K562 (cell line): ENCODE data around the gene PIGX. TPM values are rescaled to one million over a fixed set of nuclear protein-coding genes. Genes with fewer than 3 reads are reported as not detected.

Experiments
- ATAC-seq: fragments of 200-7000 bp; cut with Tn5 transposase; 3 replicates; pipeline ENCODE4 v1.9.1; 2020; ENCODE audit warnings: moderate library complexity
- BruUV-seq: library from RNA; stranded (reverse); fragments of 400-500 nt; replicated peaks from 2 replicates; lab custom pipeline; 2021; lab: Mats Ljungman, UMichigan
- CTCF ChIA-PET: fragments of 300-600 bp; formaldehyde crosslinking; extraction: SDS; loops from one replicate; lab custom pipeline; 2021; ENCODE audit warnings: low intra/inter-chr PET ratio; lab: Yijun Ruan, JAX
- POLR2A ChIA-PET: fragments of 300-600, 350-650 bp; sonication (Branson Sonifier 250); formaldehyde crosslinking; extraction: SDS; loops from one replicate; lab custom pipeline; 2021; ENCODE audit warnings: antibody characterized with exemption, inconsistent platforms; lab: Yijun Ruan, JAX
- DNase-seq, 4 experiments: peaks; one replicate each; pipeline versions ENCODE4 v3.0.0 to v3.0.0-alpha.2; 2011 to 2018; ENCODE audit warnings: low spot score in 3 of 4, mixed read lengths in 3 of 4; ENCODE audit errors: extremely low read depth in 1 of 4
- FAIRE-seq: peaks from 2 replicates; lab custom pipeline; 2011; peaks lifted over from hg19 to GRCh38; lab: Jason Lieb, UNC
- H2AFZ ChIP-seq: 2 replicates; pipeline ENCODE4 v1.6.0; 2011; ENCODE audit warnings: low read depth, low read length, control low read depth, inconsistent platforms
- H3K27ac ChIP-seq: fragments of 200-600 bp; 3 replicates; pipeline ENCODE4 v1.8.0; 2011; ENCODE audit warnings: low read depth, mild to moderate bottlenecking, control low read depth, inconsistent platforms, low read length, moderate library complexity, mixed read lengths; ENCODE audit errors: extremely low read depth
- H3K27me3 ChIP-seq, 2 experiments: fragments of 300-600 bp in 1 of 2; 2 replicates in 1 of 2; 3 replicates in 1 of 2; pipeline versions ENCODE4 v1.6.0 to v1.8.0; 2011; ENCODE audit warnings: inconsistent platforms in 2 of 2, low read length in 2 of 2, mild to moderate bottlenecking in 1 of 2, mixed read lengths in 1 of 2, moderate library complexity in 1 of 2; ENCODE audit not compliant: control insufficient read depth in 2 of 2, insufficient read depth in 2 of 2
- H3K36me3 ChIP-seq: fragments of 300-600 bp; 3 replicates; pipeline ENCODE4 v1.8.0; 2011; ENCODE audit warnings: mild to moderate bottlenecking, low read length, inconsistent platforms; ENCODE audit not compliant: control insufficient read depth, insufficient read depth
- H3K4me1 ChIP-seq, 2 experiments: fragments of 200-600 bp in 1 of 2; replicated peaks in 1 of 2; 2 replicates in 1 of 2; 3 replicates in 1 of 2; pipeline versions ENCODE4 v1.5.1 to v1.8.0; 2011; ENCODE audit warnings: inconsistent platforms in 2 of 2, low read length in 2 of 2, mild to moderate bottlenecking in 1 of 2, mixed read lengths in 1 of 2, moderate library complexity in 1 of 2; ENCODE audit not compliant: control insufficient read depth in 2 of 2, insufficient read depth in 2 of 2
- H3K4me2 ChIP-seq: 2 replicates; pipeline ENCODE4 v1.6.1; 2011; ENCODE audit warnings: low read length, control low read depth, inconsistent platforms, mixed read lengths; ENCODE audit not compliant: insufficient read depth
- H3K4me3 ChIP-seq: fragments of 200-600 bp; sonication (generic), shearing (Covaris generic); 2 replicates; pipeline ENCODE4 v1.5.1; 2016; ENCODE audit warnings: control low read depth, inconsistent platforms
- H3K79me2 ChIP-seq: fragments of 200-600 bp; 3 replicates; pipeline ENCODE4 v1.8.0; 2011; ENCODE audit warnings: low read length, inconsistent platforms; ENCODE audit not compliant: control insufficient read depth, insufficient read depth
- H3K9ac ChIP-seq, 2 experiments: 2 replicates each; pipeline versions ENCODE4 v1.6.0 to v1.6.1; 2011; ENCODE audit warnings: low read depth in 2 of 2, low read length in 2 of 2, control low read depth in 1 of 2, inconsistent platforms in 1 of 2, mild to moderate bottlenecking in 1 of 2, mixed read lengths in 1 of 2; ENCODE audit not compliant: insufficient read depth in 1 of 2
- H3K9me1 ChIP-seq: one replicate; pipeline ENCODE4 v1.6.0; 2011; ENCODE audit warnings: inconsistent platforms, mild to moderate bottlenecking, low read length, moderate library complexity; ENCODE audit not compliant: control insufficient read depth, insufficient read depth
- H3K9me3 ChIP-seq: replicated peaks from 2 replicates; pipeline ENCODE4 v1.5.1; 2011; ENCODE audit warnings: low read depth, low read length, inconsistent platforms; ENCODE audit not compliant: control insufficient read depth, insufficient read depth
- H4K20me1 ChIP-seq: replicated peaks from 2 replicates; pipeline ENCODE4 v1.6.1; 2011; ENCODE audit warnings: low read length, inconsistent platforms, mixed read lengths; ENCODE audit not compliant: control insufficient read depth, insufficient read depth
- GATAD2A ChIP-seq: fragments of 450-650 bp; IDR thresholded peaks from 2 replicates; pipeline ENCODE4 v1.6.1; 2017
- KLF16 ChIP-seq: IDR thresholded peaks from 2 replicates; pipeline ENCODE4 v1.6.1; 2016; ENCODE audit warnings: antibody characterized with exemption
- KLF6 ChIP-seq: fragments of 250-450 bp; sonication (Bioruptor Pico); IDR thresholded peaks from 2 replicates; pipeline ENCODE4 v1.4.0; 2020; ENCODE audit warnings: mild to moderate bottlenecking, moderate library complexity, borderline replicate concordance
- MIER1 ChIP-seq: fragments of 450-650 bp; IDR thresholded peaks from 2 replicates; pipeline ENCODE4 v1.6.1; 2016; ENCODE audit warnings: antibody characterized with exemption, mild to moderate bottlenecking, low read depth
- SIX5 ChIP-seq, 2 experiments: IDR thresholded peaks; 2 replicates each; pipeline ENCODE4 v1.6.1; 2011; ENCODE audit warnings: low read length in 2 of 2, borderline replicate concordance in 1 of 2, low read depth in 1 of 2, mild to moderate bottlenecking in 1 of 2, moderate library complexity in 1 of 2; ENCODE audit not compliant: insufficient read depth in 1 of 2
- SMC3 ChIP-seq: conservative IDR thresholded peaks from 2 replicates; pipeline ENCODE4 v1.6.1; 2011; ENCODE audit warnings: low read depth, low read length, improper control_type of control experiment; ENCODE audit not compliant: insufficient read depth
- TAF15 ChIP-seq: fragments of 200-400 bp; formaldehyde crosslinking; IDR thresholded peaks from 2 replicates; pipeline ENCODE4 v1.6.1; 2017; ENCODE audit warnings: mild to moderate bottlenecking, low read depth, low read length, moderate library complexity
- ZNF398 ChIP-seq: fragments of 250-450 bp; sonication (Bioruptor Pico); IDR thresholded peaks from 2 replicates; pipeline ENCODE4 v1.8.0; 2021; ENCODE audit warnings: moderate library complexity, mild to moderate bottlenecking, inconsistent platforms
- WGBS: fragments of 100-300 bp; shearing (Covaris generic); methylation state at CpG from one replicate; pipeline ENCODE4 v1.1.6; 2016; ENCODE audit warnings: low coverage, mixed read lengths; ENCODE audit not compliant: insufficient coverage; ENCODE audit errors: missing lambda C conversion rate; 5-methylcytosine and 5-hydroxymethylcytosine counted together
- in situ Hi-C: fragments of 300-500 bp; cut with MboI; formaldehyde crosslinking; loops from 4 replicates; pipeline ENCODE4 v1.15.0; 2018; ENCODE audit warnings: inconsistent platforms, mixed read lengths
- intact Hi-C: fragments of 100-400 bp; cut with micrococcal nuclease; formaldehyde crosslinking; loops from 2 replicates; pipeline ENCODE4 v1.14.2; 2022
- polyA plus RNA-seq, 8 experiments: library from polyadenylated mRNA; depleted of rRNA in 4 of 8; stranded (reverse) in 5 of 8; unstranded in 3 of 8; fragments of >200 nt; fragmentation: Nextera tagmentation in 2 of 8; fragmentation: Illumina TruSeq in 1 of 8; extraction: Ambion mirVana in 2 of 8; extraction: Trizol in 1 of 8; gene quantifications; 2 replicates each; pipeline versions ENCODE4 v1.2.1 to v1.2.3, GENCODE V29; 2011 to 2014; ENCODE audit warnings: inconsistent platforms in 1 of 8, missing spikeins in 1 of 8
- total RNA-seq, 7 experiments: library from RNA; depleted of rRNA in 6 of 7; stranded (reverse); fragments of >200 nt in 6 of 7; fragmentation: Illumina TruSeq in 2 of 7; extraction: Trizol in 2 of 7; gene quantifications; 2 replicates each; pipeline versions ENCODE4 v1.2.1 to v1.2.3, GENCODE V29; 2011 to 2021; ENCODE audit warnings: low replicate concordance in 1 of 7

Gene PIGX
- total and polyA plus RNA-seq, 9 of the 15 experiments (the other 6 are each of a cell fraction or from before 2014, with no cell fraction given) = 3.7 to 36.3 (median 26.9) TPM

DNA sequence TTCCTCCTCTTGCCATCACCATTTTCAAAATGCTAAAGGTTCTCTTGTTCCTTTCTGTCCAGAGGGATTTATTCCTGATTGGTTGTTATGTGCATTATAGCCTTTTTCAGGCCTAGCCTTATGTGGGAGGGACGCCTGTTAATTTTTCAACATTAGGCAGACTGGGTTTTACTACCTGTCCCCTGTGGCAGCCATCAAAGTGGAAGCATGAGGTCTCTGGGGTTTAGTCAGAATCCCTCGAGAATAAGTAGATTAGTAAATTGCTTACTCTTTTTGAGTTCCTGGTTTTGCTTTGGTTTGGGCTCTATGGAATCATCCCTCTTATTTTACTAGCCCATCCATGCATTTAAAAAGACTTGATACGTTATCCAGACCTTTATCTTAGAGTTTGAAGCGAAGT, 59.9 kb downstream of the PIGX start:
- H4K20me1 ChIP-seq = no peaks in the 10 kb centered on the region
- POLR2A ChIA-PET = no interaction called here
- no TSS peak for BruUV-seq
- DNase-seq (no peak), ATAC-seq (no peak)
- H3K36me3 ChIP-seq = peaks cover 20% of the 10 kb centered on the region; the same call in 2 of the 3 replicates
- H3K9ac ChIP-seq = no peak overlapping the region
- no peaks in the 10 kb centered on the region for H3K4me1 ChIP-seq
- no peak overlapping the region for H3K27ac ChIP-seq
- peaks cover 91% of the 10 kb centered on the region for H3K79me2 ChIP-seq
- no peak overlapping the region for H3K4me2 ChIP-seq
- TF ChIP-seq ZNF398 (no peak), SIX5 (IDR thresholded peaks at IDR 0.05; ENCODE audit: borderline replicate concordance in 1 of 2, insufficient read depth in 1 of 2, low read depth in 1 of 2, low read length in 2 of 2) (no peak), KLF6 (CRISPR knock-in tag) (no peak), SMC3 (no peak), TAF15 (no peak), GATAD2A (no peak), KLF16 (no peak), MIER1 (no peak)
- TF ChIP-seq, all 486 proteins: peak for 0
- intact Hi-C loops = no loop called here
- H2AFZ ChIP-seq = no peak overlapping the region
- 76% methylated on average over 4 of the region's 4 CpGs for WGBS
- in situ Hi-C loops = no loop called here
- FAIRE-seq = peak; percentile 37
- no peaks in the 10 kb centered on the region for H3K9me1 ChIP-seq
- H3K27me3 ChIP-seq = no peaks in the 10 kb centered on the region
- H3K9me3 ChIP-seq = no peaks in the 10 kb centered on the region
- CTCF ChIA-PET = no interaction called here
- H3K4me3 ChIP-seq = no peak overlapping the region
